DLD1 (cell line): ENCODE results near the gene CHCHD4.

Experiments
- in situ Hi-C: cut with HindIII; loops from 2 replicates; pipeline ENCODE4 v1.10.0; 2017; ENCODE audit warnings: low sequenced_read_pairs

The CHCHD4 gene

DNA sequence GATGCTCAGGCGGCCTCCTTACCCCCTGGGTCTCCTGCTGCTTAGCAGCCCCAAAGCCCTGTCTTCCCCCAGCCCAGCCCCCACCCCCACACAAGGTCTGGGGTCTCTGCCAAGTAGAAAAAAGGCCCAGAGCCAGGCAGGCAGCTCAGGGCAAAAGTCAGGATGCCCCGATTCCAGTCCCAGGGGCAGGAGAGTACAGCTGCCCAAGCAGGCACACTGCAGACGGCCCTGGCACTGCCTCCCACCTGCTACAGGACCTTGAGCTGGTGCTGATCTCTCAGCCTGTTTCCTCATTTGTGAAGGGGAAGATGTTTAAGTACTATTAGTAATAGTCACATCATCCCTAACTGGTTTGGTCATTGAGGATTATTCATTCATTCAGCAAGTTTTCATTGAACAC lies 12.8 kb upstream of the CHCHD4 start:
- in situ Hi-C loops: no loop called here

DNA sequence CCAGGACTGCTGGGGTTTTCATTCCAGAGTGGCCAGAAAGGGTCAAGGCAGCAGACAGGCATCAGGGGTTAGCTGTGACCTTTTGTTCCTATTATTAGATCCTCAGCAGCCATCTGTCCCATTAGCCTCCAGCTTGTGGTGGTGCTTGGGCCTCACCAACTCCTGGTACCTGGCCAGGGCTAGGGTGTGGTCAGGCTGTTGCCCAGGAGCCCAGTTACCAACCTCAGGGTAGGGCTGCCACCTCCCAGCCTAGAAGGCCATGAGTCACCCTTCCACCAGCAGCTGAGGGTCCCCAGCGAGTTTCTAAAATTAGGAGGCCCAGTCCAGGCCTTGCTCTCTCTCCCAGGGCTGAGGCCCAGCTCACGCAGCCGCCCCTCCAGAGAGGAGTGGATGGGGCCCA lies 12.3 kb upstream of the CHCHD4 start:
- in situ Hi-C loops: no loop called here

DNA sequence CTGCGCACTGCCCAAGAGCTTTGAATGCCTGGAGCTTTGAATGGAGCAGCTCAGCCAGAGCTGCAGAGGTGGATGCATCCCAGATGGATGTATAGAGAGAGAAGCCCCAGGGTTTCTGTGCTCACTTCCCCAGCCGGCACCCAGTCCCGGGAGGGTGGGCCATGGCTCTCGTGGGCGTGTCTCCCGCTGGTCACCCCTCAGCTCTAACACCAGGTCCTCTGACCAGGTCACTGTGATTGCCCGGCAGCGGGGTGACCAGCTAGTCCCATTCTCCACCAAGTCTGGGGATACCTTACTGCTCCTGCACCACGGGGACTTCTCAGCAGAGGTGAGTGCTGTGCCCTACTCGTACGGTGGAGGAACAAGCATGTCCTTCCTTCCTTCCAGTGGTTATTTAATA lies 10.9 kb upstream of the CHCHD4 start:
- in situ Hi-C loops: no loop called here

DNA sequence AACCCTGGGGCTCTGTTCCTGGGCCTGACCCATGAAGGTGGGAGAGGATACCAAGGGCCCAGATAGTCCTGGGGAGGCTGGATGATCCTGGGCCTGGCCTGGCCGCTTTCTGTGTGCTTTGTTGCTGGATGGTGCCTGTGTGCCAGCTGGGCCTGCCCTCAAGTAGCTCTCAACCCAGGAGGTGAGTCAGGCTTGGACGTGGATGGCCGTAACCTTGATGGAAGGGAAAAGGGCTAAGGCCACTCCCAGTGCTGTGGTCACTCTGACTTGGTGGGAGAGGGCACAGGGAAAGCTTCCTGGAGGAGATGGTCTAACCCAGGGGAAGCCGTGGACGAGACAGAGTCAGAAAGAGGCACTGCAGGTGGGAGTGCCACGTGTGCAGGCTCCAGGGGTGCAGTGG lies 9.6 kb upstream of the CHCHD4 start:
- in situ Hi-C loops: no loop called here

DNA sequence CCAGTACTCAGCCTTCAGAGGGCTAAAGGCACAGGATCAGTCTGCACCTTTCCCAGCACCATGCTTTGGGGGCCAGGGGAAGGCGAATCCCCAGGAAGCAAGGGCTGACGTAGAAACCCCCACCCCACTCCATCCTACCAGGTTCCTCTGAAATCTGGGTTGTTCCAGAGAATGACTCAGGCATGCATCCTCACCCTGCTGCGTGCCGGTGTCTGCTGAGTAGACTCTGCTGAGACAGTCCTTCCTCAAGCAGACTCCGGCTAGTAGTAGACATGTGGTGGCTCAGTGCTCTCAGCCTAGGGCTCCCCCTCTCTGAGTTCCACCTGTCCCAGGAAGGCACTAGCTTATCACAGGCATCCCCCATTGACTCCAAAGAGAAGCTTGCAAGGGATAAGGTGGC lies 9.2 kb upstream of the CHCHD4 start:
- in situ Hi-C loops: no loop called here

DNA sequence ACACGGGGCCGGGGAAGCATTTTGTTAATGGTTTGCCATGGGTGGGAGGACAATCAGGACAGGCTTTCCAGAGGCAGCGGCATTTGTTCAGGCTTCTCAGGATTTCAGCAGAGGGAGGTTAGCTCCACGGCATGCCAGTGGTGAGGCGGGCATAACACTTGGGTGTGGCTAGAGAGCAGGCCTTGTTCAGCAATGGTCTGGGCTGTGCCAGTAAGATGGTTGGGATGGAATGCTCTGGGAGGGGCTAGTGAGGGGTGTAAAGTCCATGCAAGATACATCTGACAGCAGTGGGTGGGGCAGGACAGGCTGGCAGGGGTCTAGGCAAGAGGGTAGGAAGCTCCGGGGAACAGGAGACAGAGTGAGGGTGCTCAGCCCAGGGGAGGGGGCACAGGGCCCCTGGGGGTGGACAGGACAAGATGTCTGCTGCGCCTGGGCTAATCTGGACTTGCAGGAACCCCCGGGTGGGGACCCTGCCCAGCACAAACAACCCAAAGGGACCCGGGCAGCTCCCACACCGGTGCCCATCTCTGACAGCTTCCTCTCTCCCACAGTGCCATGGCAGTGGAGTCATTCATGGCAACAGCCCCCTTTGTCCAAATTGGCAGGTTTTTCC lies 8.6 kb upstream of the CHCHD4 start:
- in situ Hi-C loops: no loop called here

DNA sequence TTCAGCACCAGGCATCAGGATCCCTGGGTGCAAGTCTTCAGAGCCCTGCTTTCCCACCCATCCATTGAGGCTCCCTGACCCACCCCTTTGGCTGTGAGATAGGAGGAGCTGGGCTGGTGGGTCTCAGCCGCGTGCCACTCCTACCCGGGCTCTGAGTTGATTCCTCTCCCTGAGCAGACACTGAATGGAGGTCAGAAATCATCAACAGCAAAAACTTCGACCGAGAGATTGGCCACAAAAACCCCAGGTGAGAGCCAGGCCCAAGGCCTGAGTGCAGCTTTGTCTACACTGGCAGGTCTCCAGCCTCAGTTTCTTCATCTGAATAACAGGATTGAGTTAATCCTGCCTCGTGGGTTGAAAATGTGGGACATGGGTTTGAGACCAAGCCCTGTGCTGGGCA lies 8.0 kb upstream of the CHCHD4 start:
- in situ Hi-C loops: no loop called here

DNA sequence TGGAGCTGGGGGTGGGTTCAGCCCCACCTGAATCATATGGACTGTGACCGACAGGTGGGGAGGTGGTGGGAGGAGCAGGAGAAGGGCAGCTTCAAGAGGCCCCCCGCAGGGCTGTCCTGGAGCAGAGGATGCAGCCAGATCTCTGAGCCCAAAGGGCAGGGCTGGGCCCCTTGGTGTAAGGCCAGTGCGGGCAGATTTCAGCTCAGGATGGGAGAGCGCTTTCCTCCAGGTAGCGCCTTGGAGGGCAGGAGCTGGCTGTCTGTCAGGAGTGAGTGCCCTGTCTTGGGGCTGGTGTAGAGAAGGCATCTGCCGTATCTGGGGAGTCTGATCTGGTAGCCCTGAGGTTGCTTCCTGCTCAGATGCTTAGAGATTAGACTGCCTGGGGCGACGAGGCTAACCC lies 7.5 kb upstream of the CHCHD4 start:
- in situ Hi-C loops: no loop called here

DNA sequence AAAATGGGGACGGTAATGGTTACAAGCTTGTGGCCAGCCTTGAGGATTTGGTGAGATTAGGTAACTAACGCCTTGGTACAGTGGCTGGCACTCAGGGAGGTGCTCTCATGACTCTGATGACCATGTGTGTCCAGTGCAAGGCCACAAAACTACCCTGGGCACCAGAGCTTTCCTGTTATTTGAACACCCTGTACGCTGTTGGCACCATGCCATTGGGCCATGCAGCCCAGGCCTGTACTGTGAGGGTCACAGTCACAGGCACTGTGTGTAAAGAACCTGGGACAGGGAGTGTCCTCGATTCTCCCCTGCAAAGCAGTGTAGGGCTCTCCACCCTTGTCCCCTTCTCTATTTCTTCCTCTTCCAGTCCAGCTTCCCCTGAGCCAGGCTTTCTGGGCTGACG lies 6.5 kb upstream of the CHCHD4 start:
- in situ Hi-C loops: no loop called here

DNA sequence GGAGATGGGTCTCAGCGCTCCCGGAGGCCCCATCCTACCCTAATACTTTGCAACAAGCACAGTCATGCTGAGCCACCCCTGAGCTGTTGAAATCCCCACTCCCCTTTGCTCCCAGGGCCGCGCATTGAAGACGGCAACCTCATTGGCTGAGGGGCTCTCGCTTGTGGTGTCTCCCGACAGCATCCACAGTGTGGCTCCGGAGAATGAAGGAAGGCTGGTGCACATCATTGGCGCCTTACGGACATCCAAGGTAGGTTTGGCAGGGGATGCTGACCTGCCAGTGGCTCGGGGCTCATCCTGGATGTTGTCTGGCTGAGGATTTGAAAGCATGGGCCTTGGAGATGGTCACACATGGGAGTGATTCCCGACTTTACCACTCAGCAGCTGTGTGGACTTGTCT lies 6.0 kb upstream of the CHCHD4 start:
- in situ Hi-C loops: no loop called here

DNA sequence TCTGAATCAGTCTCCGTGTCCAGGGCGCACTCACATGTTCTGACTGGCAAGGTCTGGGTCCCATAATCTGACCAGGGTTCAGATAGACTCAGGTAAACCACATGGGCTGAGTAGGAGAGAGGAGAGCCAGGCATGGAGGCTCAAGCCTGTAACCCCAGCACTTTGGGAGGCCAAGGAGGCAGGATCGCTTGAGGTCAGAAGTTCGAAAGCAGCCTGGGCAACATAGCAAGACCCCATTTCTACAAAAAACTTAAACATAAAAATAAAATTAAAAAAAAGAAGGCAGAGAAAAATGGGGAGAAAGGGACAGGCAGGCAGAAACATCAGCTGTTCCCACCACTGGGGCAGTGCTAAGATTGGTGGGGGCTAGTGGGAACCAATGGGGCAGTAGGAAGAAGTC lies 5.6 kb upstream of the CHCHD4 start:
- in situ Hi-C loops: no loop called here

DNA sequence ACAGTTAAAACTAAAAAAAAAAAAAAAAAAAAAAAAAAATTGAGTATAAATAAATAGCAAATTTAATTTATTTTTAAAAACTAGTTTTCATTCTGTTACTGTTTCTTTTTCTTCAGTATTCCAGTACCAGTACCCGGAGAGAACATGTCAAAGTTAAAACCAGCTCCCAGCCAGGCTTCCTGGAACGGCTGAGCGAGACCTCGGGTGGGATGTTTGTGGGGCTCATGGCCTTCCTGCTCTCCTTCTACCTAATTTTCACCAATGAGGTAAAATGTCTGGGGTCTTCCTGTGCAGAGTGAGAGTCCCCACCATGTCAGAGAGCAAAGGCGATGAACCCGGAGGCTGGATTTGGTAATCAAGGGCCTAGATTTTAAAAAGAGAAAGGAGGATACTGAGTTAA lies 4.6 kb upstream of the CHCHD4 start:
- in situ Hi-C loops: no loop called here

DNA sequence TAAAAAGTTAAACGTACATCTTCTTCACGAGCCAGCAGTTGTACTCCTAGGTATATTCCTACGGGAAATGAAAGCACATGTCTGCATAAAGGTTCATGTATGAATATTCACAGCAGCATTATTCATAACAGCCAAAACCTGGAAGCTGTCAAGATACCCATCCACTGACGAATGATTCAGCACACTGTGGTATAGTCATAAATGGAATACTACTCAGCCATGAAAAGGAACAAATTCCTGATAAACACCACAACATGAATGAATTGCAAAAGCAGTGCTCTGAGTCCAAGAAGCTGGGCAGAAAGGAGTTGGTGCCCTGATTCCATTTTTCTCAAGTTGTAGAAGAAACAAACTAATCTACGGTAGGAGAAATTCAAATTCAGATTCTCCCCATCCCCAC lies 4.1 kb upstream of the CHCHD4 start:
- in situ Hi-C loops: no loop called here

DNA sequence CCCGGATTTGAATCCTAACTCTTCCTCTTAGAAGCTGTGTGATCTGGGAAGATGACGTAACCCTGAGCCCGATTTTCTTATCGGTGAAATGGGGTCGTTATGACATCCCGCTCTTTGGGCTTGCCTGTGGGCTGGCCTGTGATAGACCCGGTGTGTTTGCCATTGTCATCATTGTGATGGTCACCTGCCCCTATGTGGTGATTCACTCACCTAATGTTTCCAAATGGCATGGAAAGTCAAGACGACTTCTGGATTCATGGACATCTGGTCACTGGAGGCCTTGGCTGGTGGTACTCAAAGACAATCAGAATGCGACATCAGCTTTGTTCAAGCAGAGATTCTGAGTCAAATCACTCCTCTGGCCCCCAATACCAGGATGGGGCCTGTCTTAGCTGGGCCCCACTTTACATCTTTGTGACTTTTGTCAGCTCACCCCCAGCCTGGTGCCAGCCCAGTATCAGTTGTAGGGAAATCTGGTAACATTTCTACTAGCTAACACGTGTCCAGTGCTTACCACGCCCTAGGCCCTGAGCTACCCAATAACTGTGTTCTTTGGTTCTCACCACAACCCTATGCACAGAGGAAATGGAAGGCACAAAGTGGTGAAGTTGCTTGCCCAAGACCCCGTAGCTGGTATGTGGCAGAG lies 3.0 kb upstream of the CHCHD4 start:
- in situ Hi-C loops: no loop called here

DNA sequence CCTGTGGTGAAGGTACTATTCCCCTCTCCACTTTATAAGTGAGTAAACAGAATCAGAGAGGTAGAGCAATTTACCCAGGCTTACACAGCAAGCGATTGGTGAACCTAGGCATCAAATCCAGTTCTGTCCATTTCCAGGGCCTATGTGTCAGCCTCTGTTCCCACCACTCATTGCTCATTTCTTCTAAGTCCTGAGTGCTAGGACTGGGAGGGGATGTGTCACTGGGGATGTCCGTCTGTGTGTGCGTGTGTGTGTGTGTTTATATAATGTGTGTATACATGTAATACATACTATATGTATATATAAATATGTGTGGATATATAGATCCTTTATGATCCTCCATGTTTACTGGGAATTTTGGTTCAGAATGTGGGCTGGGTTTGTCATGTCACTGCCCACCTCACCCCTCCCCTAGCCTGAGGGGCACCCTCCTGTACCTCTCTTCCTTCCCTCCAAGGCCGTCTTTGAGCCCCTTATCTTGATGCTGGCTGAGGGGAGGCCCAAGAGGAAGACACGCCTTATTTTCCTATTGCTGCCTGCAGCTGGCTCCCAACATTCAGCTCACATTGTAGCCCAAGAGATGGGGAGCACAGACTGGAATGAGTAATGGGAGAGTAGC lies 2.3 kb upstream of the CHCHD4 start:
- in situ Hi-C loops: no loop called here

DNA sequence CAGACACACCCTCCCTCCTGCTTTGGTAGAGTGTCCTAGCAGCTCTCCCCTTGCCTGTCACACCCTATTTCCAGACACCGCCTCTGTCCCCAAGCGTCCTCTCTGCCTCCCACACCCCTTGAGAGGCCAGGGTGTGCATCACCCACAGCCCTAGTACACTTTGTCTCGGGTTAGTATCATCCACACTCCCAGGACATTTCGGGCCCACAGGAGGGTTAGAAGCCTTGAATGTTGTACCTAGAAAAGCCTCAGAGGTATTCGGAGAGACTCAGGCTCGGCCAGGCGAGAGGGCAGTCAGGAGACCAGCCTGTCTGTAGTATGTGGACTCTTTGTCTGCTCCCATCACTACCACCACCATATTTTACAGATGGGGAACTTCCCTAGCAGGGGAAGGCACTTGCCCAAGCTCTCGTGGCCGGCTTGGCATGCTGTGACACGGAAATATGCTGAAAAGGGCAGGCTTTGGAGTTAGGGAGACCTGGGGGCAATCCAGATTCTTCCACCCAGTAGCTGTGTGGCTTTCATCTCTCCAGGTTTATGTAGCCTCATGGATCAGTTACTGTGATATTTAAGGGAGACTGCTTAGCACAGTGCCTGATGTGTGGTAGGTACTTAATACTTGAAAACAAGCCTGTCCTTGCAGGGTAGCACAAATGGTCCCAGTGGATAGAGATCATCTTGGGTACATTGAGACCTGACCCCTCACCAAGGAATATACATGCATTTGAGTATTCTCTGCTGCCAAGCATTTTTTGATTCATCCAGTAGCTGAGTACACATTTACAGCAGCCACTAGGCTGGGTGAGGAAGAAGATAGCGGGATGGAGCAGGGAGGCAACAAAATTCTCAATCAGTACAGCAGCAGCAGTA lies 1.6 kb upstream of the CHCHD4 start:
- in situ Hi-C loops: no loop called here

DNA sequence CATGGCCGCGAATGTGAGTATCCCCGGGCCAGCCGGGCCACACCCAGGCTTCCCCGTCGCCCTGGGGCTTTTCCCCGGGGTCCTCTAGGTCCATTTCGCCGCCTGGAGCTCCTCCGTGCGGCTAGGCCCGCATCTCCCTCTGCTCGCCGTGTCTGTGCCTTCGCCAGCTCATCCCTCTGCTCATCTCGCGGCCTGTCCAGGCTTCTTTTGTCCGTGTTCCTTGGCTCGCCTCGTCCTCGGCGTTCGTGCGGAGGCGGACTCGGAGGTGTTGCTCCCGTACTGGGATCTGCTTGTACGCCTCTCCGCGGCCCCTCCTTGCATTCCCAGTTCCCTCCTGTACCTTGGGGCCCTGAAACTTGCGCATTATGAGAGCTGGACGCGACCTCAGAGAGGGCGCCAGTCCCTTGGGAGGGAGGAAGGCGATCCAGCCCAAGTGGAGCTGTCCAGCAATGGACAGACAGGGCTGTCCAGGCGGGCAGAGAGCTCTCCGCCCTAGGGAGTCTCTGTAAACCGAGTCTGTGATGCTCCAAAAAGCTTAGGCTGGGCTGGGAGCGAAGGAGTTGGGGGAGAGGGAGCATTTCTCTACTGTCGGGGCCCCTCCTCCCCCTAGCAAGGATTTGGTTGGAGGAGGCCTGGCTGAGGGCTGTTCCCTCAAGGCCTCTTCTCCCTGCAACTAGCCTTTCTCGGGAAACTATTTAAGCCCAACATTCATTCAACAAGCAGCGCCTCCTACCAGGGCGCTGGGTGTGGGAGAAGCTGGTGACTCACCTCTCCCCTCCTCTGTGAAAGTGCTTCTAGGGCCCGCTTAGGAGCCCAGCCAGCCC lies 735 bp upstream of the CHCHD4 start:
- in situ Hi-C loops: no loop called here

DNA sequence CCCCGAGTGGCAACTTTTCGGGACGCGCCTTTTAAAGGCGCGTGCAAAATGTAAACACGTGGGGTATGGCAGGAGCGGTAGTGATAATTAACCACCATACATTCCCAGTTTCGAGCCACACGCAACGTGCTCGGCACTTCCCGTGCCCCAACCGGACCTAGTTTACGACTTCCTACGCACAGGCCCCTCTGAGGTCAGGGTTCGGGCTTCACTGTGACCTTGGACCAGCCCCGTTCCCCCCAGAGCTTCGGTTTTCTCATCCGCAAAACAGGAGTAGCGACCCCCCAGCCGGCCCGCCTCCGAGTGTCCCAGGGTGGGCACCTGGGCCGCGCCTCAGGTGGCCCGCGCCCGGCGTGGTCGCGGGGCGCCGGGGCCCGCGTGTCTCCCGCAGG lies 451 bp downstream of the CHCHD4 start:
- in situ Hi-C loops: loop anchor here (25.0 kb wide), 1 partner anchor 212 kb away; no protein-coding TSS in a partner anchor

DNA sequence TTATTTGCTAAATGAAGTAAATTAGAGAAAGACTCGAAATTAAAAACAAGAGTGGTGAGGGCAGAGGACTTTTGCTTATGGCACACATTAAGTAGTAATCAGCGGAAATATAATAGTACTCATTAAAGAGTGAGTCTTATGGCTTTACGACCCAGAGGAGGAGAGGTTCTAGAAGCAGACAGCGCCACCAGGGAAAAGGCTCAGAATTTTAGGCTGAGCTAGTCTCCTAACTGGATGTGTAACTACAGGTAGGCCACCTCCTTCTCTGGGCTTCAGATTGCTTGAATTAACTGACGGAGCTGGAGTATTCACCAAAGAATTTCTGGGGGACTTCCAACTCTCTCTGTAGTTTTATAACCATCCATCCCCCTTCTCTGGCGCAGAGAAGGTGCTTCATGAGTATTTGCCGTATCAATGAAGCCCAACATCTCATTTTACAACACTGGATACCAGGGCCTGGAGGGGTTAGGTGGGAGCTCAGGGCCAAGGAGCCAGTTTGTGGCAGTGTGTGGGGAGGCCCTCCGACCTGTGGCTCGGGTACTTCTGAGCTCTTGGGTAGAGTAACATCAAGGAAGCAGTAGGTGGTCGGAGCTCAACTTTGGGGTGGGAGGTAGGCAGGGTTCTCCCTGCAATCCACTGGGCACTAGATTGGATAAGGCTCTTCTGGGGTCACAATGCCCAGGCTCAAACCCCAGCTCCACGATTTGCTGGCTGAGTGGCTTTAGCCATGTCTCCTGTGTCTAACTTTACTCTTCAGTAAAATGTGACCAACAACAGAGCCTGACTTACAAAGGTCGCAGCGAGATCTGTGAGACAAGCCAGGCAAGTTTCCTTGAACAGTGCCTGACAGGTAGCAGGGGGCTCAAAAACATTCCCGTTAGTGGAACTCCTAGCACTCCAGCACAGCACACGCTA lies 1.1 kb downstream of the CHCHD4 start:
- in situ Hi-C loops: loop anchor here (25.0 kb wide), 1 partner anchor 211 kb away; no protein-coding TSS in a partner anchor

DNA sequence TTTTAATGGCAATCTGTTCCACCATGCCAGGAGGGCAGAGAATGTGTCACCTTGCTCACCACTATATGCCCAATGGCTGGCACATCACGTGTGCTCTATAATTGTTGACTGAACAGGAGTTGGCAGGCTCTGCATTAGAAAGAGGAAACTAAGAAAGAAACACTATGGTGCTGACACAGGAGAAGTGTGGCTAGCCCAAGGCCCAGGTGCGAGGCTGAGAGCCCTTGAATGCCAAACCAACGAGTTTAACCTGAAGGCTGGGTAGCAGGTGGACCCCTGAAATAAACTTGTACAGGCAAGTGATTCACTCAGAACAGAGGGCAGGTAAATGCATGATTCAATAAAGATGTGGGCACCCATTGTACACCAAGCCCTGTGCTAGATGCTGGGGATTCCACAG lies 2.4 kb downstream of the CHCHD4 start:
- in situ Hi-C loops: loop anchor here (25.0 kb wide), 1 partner anchor 210 kb away; no protein-coding TSS in a partner anchor
